ENCODE results near the gene ADGRV1.

Gene ADGRV1

DNA sequence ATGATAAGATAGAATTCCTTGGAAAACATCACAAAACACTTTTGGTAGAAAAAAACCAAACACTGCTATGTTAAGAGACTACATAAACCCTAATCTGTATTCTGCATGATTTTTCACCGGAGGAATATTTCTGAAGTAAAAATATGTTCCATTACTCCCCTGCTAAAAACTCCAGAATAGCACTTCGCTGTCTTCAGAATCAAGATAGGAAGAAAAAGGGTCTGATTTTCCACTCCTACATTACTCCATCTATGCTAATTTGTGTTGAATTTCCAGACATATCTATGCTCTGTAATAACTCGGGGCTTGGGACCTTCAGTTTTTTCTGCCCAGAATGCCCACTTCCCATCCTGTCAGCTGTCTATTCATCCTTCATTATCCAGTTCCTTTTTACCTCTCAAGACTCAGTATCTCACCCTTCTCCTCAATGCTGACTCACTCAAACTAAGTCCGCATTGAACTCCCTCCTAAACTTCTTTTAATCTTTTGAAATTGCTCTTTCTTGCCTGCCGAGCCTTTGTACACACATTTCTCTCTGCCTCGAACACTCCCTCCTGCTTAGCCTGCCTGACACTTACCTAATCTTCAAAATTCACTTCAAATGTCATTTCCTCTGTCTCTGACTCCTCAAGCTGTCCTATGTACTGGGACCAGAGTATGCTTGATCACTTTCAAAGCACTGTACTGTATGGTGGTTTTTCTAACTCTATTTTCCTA is 653.6 kb downstream of the ADGRV1 start:
- DNase-seq (ENCODE audit: low read depth, low spot score), result no peak
- H3K4me3 ChIP-seq (ENCODE audit: low read length), result no peak overlapping the region

DNA sequence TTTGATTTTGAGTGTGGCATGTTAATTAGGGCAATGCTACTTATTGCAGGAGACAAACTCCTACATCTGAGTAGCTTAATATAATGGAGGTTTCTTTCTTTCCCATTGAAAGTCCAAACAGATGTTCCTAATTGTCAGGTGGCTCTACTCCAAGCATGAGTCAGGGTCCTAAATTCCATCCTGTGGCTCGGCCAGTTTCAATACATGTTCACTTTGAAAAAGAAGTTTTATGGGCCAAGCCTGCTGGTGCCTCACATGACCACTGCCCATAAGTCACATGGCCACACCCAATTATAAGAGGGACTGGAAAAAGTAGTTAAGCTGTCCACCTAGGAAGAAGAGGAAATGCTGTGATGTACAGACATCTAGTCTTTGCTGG is 654.1 kb downstream of the ADGRV1 start:
- H3K4me3 ChIP-seq (ENCODE audit: low read length), result no peak overlapping the region
- DNase-seq (ENCODE audit: low read depth, low spot score), result no peak

Data from Jurkat, Clone E6-1 (cell line).